ENCODE measurements around the gene SEMA6A.
A peak's percentile ranks its signal among the peaks of the same experiment; 100 is the strongest.

SEMA6A gene

DNA sequence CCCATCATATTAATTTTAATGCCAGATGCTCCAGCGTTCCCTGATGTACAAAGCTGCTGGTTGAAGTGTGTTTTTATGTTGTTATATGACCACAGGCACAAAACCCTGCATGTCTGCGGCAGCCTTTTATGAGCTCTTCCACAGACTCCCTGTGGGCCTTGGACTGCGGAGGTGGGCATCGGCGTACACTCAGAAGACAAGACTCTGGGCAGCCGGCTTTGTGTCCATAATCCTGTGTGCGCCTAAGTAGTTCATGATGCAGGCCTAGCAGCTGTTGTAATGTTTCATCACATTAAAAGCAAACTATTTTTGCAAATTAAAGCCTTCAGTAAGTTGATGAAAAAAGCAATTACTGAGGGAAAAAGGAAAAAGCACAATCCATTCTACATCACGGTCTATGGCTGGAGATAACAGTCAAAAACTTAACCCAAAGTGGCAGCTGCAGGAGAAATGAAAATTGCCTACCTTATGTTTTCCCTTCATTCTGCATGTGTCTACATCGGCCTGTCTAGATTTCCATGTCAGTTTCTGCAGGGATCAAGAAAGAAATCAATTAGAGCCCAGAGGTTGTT, 78.8 kb downstream of the SEMA6A start:
- H3K4me3 ChIP-seq (ENCODE audit: low read depth, low read length) = no peak overlapping the region
- H3K9me3 ChIP-seq = no peaks in the 10 kb centered on the region
- peaks cover 23% of the 10 kb centered on the region for H3K36me3 ChIP-seq
- no peaks in the 10 kb centered on the region for H3K27me3 ChIP-seq
- TF ChIP-seq, protein P1, sequence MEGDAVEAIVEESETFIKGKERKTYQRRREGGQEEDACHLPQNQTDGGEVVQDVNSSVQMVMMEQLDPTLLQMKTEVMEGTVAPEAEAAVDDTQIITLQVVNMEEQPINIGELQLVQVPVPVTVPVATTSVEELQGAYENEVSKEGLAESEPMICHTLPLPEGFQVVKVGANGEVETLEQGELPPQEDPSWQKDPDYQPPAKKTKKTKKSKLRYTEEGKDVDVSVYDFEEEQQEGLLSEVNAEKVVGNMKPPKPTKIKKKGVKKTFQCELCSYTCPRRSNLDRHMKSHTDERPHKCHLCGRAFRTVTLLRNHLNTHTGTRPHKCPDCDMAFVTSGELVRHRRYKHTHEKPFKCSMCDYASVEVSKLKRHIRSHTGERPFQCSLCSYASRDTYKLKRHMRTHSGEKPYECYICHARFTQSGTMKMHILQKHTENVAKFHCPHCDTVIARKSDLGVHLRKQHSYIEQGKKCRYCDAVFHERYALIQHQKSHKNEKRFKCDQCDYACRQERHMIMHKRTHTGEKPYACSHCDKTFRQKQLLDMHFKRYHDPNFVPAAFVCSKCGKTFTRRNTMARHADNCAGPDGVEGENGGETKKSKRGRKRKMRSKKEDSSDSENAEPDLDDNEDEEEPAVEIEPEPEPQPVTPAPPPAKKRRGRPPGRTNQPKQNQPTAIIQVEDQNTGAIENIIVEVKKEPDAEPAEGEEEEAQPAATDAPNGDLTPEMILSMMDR (IDR thresholded peaks at IDR 0.05; ENCODE audit: low read depth, low read length) = no peak
- H3K4me1 ChIP-seq = peaks cover 16% of the 10 kb centered on the region
- DNase-seq = no peak

DNA sequence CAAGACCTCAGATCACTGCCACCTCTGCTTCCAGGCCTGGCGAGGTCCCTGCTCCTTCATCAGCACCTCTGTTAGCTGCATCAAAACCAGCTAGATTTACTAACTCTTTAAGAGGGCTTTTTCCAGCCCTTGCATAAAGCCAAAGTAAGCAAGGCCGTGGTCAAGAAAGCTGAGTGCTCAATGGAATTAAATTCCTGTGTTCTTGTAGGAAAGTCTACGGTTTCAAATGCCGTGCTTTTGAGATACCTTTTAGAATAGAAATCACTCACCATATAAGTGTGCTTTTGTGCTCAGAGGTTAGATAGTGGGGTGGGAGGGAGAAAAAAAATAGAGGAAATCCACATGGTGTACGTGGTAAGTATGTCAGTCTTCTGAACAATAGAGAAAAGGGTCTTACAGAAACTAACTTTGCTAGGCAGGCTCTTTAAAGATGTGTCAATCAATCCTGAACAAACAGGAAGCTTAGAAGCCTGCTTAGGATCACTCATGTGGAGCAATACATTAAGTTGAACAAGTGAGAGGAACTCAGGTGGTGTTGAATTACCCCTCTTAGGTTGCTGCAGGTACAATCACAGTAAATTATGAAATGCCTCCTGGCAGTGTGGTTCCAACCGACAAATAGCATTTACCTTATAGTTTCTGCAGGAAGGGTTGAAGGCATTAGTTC, 79.7 kb downstream of the SEMA6A start:
- no peaks in the 10 kb centered on the region for H3K9me3 ChIP-seq
- no peaks in the 10 kb centered on the region for H3K27me3 ChIP-seq
- H3K36me3 ChIP-seq = peaks cover 23% of the 10 kb centered on the region
- H3K4me1 ChIP-seq = peaks cover 16% of the 10 kb centered on the region
- no peak overlapping the region for H3K4me3 ChIP-seq (ENCODE audit: low read depth, low read length)
- TF ChIP-seq, protein P1 (IDR thresholded peaks at IDR 0.05; ENCODE audit: low read depth, low read length) = no peak
- DNase-seq = no peak

GRCh38 chr5:116492776-116493175, 81.8 kb downstream of the SEMA6A start:
- Histone ChIP-seq H3K4me3 (ENCODE audit: low read depth, low read length) (no peak overlapping the region), H3K9me3 (no peaks in the 10 kb centered on the region), H3K36me3 (peaks cover 28% of the 10 kb centered on the region), H3K4me1 (peaks cover 16% of the 10 kb centered on the region), H3K27me3 (no peaks in the 10 kb centered on the region)
- peak; percentile 30 for DNase-seq
- TF ChIP-seq, protein P1 (IDR thresholded peaks at IDR 0.05; ENCODE audit: low read depth, low read length) = no peak

- Histone ChIP-seq H3K27me3 (no peaks in the 10 kb centered on the region), H3K4me3 (ENCODE audit: low read depth, low read length) (no peak overlapping the region), H3K9me3 (no peaks in the 10 kb centered on the region), H3K36me3 (peaks cover 29% of the 10 kb centered on the region), H3K4me1 (peaks cover 16% of the 10 kb centered on the region)
- TF ChIP-seq, protein P1 (IDR thresholded peaks at IDR 0.05; ENCODE audit: low read depth, low read length) = no peak
- DNase-seq = no peak
These were observed 82.5 kb downstream of the SEMA6A start for GRCh38 chr5:116492016-116492623.

DNA sequence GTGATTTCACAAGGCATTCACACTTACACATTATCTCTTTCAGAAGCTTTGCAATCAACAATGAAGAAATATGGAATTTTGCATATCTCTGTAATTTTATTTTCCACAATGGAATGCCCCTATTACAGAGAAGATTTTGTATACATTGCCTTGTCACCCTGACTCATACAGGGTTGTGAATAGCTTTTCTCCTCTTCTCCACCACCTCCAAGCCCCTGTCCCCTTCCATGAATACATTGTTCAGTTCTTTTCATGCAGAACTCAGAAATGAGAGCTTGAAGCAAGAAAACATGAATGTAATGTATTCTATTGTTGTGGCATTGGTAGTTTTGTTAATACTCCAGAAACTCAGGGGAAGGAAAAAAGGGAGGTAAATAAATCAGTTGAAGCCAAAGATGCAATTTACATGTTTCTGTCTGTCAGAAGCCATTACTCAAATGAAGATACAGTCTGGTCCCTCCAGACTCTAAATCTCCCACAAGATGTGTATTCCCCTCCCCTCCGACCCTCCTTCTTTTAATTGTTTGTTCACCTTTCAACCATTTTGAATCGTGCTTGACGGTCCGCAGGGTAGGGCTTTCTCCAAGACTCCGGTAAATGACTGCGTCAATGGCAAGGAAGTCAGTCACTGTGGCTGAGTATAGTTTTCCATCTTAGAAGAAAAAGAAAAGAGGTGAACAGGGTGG, 86.1 kb downstream of the SEMA6A start:
- peaks cover 10% of the 10 kb centered on the region for H3K36me3 ChIP-seq
- no peak for DNase-seq
- no peak overlapping the region for H3K4me3 ChIP-seq (ENCODE audit: low read depth, low read length)
- H3K4me1 ChIP-seq = peaks cover 15% of the 10 kb centered on the region
- TF ChIP-seq, protein P1 (IDR thresholded peaks at IDR 0.05; ENCODE audit: low read depth, low read length) = no peak
- no peaks in the 10 kb centered on the region for H3K9me3 ChIP-seq
- no peaks in the 10 kb centered on the region for H3K27me3 ChIP-seq

All from BE2C (cell line).